Stimulated activated CD8-positive, alpha-beta memory T cell treated with anti-CD3 and anti-CD28 coated beads, Interleukin-4, amount 100 ng/mL, for 24 hours (primary cell): ENCODE measurements around the gene CIDEC.
A peak's percentile ranks its signal among the peaks of the same experiment; 100 is the strongest.
"Not testable (repeated sequence)": the region's sequence is repeated elsewhere in the genome, so short reads cannot be mapped to it uniquely, and the experiment has no call there.

ENCODE experiments used
- DNase-seq: peaks from one replicate; pipeline ENCODE4 v3.0.0-alpha.2; 2020; ENCODE audit warnings: low read depth

Gene CIDEC

DNA sequence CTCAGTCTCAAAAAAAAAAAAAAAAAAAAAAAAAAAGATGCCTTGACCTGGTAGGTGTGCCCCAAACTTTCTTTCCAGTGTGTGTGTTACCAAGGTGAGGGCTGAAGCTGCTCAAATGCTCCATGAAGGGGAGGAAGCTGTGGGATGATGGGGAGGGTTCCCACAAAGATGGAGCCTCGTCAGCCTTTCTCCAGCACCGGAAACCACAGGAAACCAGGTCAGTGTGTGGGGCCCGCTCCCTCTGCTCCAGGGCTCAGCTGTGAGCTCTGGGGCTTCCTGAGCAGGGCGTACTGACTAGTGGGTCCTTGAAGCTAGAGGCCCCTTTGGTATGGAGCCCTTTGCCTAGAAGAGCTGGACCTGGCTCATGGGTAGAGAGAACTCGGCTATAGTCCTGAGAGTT, 21.9 kb upstream of the CIDEC start:
- DNase-seq: no peak

- not testable (repeated sequence) for DNase-seq
Observed at GRCh38 chr3:9900965-9901415, 20.9 kb upstream of the CIDEC start.

DNA sequence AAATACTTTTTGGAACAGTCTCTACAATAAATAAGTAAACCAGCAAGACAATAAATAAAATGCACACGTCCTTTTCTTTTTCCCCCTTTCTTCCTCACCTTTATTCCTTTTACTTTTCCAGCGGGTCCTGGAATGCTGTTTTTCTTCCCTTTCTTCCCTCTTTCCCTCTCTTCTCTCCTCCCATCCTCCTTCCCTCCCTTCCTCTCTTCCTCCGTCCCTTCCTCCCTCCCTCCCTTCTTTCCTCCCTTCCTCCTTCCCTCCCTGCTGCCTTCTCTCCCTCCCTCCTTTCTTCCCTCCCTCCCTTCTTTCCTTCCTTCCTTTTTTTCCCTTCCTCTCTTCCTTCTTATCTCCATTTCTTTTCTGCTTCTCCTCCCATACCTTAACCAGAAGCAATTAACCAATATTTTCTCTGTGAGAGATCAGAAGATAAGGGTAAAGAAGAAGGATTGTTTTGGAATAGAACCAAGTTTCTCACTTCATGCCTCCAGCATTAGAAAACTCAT, 19.3 kb upstream of the CIDEC start:
- no peak for DNase-seq

GRCh38 chr3:9898467-9899241, 18.6 kb upstream of the CIDEC start:
- DNase-seq: no peak

DNA sequence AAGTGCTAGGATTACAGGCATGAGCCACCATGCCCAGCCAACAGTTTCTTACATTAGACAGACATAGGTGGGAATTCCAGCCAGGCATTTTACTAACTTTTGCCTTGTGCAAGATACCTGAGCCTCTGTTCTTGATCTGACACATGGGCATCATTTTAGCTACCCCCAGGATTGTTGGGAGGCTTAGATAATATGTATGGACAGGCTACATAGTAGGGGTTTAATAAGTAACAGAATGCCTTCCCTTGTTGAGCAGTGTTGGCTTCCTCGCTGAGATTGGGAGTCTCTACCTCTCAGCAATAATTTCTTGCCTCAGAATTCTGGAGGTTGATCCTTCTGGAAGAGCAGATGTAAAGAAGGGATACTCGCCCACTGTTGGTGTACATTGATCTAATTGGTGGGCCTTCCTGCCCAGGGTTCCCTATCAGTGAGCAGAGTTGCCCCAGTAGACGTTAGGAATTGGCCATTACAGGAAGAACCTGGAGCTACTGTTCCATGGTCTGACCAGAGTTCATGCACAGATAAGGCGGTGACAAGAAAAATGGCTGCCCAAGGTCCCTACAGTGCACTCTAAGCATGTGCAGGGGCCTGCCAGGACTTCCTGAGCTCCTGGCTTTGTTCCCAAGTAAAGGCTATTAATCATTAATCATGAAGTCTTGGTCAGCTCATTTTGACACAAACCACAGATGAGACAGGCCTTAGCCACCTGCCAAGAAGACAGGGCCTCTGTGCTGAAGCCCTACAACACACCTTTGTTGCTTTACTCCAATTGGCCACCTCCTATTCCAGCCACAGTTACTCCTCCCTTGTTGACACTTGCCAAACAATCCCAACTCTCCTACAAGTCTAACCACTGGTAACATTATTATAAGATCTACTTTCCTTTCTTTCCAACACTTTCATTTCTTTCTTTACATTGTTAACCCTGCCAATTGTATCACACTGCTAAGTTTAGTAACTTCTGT, 17.6 kb upstream of the CIDEC start:
- DNase-seq: no peak

- not testable (repeated sequence) for DNase-seq
Observed at GRCh38 chr3:9896755-9897407, 16.8 kb upstream of the CIDEC start.

DNA sequence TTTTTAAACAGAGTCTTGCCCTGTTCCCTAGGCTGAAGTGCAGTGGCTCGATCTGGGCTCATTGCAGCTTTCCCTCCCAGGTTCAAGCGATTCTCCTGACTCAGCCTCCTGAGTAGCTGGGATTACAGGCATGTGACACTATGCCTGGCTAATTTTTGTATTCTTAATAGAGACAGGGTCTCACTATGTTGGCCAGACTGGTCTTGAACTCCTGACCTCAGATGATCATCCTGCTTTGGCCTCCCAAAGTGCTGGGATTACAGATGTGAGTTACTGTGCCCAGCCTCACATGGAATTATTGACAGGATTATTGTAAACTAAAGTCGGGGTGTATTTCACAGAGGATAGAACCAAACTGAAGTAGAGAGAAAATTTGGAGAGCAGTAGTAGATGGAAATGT, 15.7 kb upstream of the CIDEC start:
- DNase-seq: not testable (repeated sequence)

GRCh38 chr3:9893739-9894138, 13.7 kb upstream of the CIDEC start:
- no peak for DNase-seq

DNA sequence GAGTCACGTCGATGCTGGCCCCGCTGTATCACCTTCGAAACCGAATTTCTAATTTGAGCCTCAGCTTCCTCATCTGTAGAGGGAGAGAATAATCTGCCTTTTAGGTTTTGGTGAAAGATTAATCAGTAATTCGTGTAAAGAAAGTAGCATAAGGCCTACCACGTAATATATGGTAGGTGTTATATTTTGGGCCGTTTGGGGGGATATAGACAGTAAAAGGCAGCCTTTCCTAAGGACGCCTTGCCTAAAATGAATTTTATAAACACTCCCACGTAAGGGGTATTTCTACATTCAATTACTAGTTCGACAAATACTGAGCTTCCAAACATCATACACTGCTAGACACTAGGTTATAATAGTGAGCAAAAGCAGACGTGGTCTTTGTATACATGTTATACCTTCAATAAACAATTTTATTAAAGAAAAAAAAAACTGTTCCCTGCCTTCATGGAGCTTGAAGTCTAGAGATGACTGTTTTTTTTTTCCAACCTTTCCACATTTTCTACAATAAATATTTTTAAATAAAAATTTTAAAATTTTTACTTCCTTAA, 11.1 kb upstream of the CIDEC start:
- no peak for DNase-seq

GRCh38 chr3:9890249-9891071, 10.4 kb upstream of the CIDEC start, which contains the start of gene JAGN1:
Gene JAGN1, plus strand, starts transcription at chr3:9890610. Its CDS starts 113 bp downstream, at chr3:9890723.
- peak; percentile 84 for DNase-seq

DNA sequence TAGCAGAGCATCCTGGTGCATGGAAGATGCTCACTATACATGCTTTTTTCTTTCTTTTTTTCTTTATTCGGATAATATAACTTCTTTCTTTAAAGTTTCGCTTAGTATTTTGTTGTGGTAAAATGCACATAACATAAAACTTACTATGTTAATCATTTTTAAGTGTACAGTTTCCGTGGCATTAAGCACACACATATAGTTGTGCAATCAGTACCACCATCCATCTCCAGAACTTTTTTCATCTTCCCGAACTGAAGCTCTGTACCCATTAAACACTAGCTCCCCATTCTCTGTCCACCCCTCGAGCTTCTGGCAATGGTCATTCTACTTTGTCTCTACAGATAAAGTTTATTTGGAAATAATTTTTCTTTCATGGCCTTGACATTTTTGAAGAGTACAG, 9.4 kb upstream of the CIDEC start:
- no peak for DNase-seq

- no peak for DNase-seq
Observed at GRCh38 chr3:9888540-9888939, 8.5 kb upstream of the CIDEC start.

GRCh38 chr3:9887480-9887879, 7.4 kb upstream of the CIDEC start:
- DNase-seq: no peak

DNA sequence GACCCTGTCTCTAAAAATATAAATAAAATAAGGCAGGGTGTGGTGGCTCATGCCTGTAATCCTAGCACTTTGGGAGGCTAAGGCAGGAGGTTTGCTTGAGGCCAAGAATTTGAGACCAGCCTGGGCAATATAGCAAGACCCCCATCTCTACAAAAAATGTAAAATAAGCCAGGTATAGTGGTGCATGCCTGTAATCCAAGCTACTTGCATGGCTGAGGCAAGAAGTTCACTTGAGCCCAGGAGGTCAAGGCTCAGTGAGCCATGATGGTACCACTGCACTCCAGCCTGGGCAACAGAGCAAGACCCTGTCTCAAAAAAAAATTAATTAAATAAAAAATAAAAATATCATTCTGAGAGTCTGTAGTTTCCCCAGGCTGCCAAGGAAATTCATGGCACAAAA, 6.3 kb upstream of the CIDEC start:
- no peak for DNase-seq

GRCh38 chr3:9884555-9885165, 4.6 kb upstream of the CIDEC start:
- no peak for DNase-seq

GRCh38 chr3:9883706-9884554, 3.9 kb upstream of the CIDEC start:
- DNase-seq: no peak

DNA sequence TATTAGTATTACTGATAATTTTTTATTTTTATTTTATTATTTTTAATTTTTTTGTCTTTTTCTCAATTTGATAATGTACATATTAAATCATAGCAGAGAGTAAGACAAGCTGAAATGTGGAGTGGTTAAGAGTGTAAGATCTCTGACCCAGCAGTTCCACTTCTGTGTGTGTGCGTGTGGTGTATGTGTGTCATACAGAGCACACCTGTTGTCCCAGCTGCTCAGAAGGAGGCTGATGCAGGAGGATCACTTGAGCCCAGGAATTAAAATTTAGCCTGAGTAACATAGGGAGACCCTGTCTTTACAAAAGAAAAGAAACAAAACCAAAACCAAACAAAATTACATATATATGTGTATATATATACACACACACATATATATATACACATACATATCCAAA, 1.4 kb upstream of the CIDEC start:
- DNase-seq: no peak

DNA sequence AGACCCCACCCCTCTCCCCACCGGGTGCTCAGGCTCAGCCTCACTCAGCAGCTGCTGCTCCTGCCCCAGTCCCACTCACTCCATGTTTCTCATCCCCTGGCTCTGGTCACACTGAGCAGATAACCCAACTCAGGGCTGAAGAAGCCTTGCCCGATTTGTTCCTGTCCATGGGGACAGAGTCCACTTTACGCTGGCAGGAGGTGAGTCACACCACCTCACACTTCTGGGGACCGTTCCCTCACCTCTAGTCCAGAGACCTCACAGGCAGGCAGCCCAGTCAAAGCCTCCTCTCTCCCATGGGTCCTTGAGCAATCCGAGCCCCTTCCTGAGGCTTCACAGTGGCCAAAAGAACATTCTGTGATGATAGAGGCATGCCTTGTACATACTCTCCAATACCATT, 1.4 kb downstream of the CIDEC start:
- no peak for DNase-seq

DNA sequence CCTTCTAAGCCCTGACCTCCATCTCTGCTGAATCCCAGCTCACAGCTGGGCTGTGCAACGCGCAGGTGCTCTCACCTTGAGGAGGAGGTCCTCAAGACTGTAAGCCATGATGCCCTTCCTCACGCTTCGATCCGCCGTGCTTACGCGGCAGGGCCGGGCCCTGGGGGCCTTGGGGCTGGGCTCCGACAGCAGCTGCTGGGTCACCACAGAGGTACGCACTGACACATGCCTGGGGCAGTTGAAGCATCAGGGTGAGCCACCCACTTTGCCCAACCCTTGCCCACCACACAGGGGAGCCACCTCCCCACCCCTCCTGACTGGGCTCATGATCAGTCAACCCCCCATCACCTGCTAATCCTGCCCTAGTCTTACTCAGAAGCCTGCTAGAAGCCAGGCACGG, 3.1 kb downstream of the CIDEC start:
- no peak for DNase-seq

DNA sequence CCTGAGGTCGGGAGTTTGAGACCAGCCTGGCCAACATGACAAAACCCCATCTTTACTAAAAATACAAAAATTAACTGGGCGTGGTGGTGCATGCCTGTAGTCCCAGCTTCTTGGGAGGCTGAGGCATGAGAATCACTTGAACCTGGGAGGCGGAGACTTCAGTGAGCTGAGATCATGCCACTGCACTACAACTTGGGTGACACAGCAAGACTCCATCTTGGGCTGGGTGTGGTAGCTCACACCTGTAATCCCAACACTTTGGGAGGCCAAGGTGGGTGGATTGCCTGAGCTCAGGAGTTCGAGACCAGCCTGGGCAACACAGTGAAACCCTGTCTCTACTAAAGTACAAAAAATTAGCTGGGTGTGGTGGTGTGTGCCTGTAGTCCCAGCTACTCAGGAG, 3.8 kb downstream of the CIDEC start:
- DNase-seq: not testable (repeated sequence)
